ENCODE measurements around the gene CPPED1. TPM values are rescaled to one million over a fixed set of nuclear protein-coding genes. Genes with fewer than 3 reads are reported as not detected.

The CPPED1 gene
- total and polyA plus RNA-seq, 10 of the 15 experiments (the other 5 are each of a cell fraction or from before 2014, with no cell fraction given), result 7.1 to 39.0 (median 16.0) TPM

- TF ChIP-seq JUND (IDR thresholded peaks at IDR 0.05; ENCODE audit: low read depth, low read length), result no peak
- TF ChIP-seq ZBTB4 (CRISPR knock-in tag; IDR thresholded peaks at IDR 0.05), result no peak
- TF ChIP-seq, protein P1, sequence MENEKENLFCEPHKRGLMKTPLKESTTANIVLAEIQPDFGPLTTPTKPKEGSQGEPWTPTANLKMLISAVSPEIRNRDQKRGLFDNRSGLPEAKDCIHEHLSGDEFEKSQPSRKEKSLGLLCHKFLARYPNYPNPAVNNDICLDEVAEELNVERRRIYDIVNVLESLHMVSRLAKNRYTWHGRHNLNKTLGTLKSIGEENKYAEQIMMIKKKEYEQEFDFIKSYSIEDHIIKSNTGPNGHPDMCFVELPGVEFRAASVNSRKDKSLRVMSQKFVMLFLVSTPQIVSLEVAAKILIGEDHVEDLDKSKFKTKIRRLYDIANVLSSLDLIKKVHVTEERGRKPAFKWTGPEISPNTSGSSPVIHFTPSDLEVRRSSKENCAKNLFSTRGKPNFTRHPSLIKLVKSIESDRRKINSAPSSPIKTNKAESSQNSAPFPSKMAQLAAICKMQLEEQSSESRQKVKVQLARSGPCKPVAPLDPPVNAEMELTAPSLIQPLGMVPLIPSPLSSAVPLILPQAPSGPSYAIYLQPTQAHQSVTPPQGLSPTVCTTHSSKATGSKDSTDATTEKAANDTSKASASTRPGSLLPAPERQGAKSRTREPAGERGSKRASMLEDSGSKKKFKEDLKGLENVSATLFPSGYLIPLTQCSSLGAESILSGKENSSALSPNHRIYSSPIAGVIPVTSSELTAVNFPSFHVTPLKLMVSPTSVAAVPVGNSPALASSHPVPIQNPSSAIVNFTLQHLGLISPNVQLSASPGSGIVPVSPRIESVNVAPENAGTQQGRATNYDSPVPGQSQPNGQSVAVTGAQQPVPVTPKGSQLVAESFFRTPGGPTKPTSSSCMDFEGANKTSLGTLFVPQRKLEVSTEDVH (IDR thresholded peaks at IDR 0.05; ENCODE audit: low read depth, partially characterized antibody), result no peak
- no peak for TF ChIP-seq EGR1 (IDR thresholded peaks at IDR 0.05; ENCODE audit: borderline replicate concordance in 1 of 2, low read depth in 2 of 2, low read length in 2 of 2)
- TF ChIP-seq SPI1 (IDR thresholded peaks at IDR 0.05; ENCODE audit: borderline replicate concordance, insufficient read depth, low read depth, low read length), result no peak
- TF ChIP-seq FOXK2 (IDR thresholded peaks at IDR 0.05), result no peak
- TF ChIP-seq STAT3 (IDR thresholded peaks at IDR 0.05; ENCODE audit: low read depth, low read length), result no peak
- no peak for TF ChIP-seq GATAD2B (conservative IDR thresholded peaks at IDR 0.05; ENCODE audit: low read depth)
- no peak for TF ChIP-seq ZNF622 (IDR thresholded peaks at IDR 0.05)
- TF ChIP-seq EED (IDR thresholded peaks at IDR 0.05; ENCODE audit: low read depth), result peak; percentile 83
- TF ChIP-seq PKNOX1 (IDR thresholded peaks at IDR 0.05), result peak; percentile 62; the same call in 1 of the 2 replicates
- TF ChIP-seq DPF2 (IDR thresholded peaks at IDR 0.05), result 0 out of 2 replicates have a peak, but pooled peaks have one; percentile 43
- TF ChIP-seq SIX5 (IDR thresholded peaks at IDR 0.05; ENCODE audit: low read depth, low read length, severe bottlenecking), result no peak
- no peak for TF ChIP-seq HDAC2 (IDR thresholded peaks at IDR 0.05)
- no peak; a peak in 1 of 4 replicates for TF ChIP-seq CEBPB (IDR thresholded peaks at IDR 0.05; ENCODE audit: borderline replicate concordance in 1 of 2, low read depth in 2 of 2, low read length in 2 of 2)
- TF ChIP-seq, protein P2, sequence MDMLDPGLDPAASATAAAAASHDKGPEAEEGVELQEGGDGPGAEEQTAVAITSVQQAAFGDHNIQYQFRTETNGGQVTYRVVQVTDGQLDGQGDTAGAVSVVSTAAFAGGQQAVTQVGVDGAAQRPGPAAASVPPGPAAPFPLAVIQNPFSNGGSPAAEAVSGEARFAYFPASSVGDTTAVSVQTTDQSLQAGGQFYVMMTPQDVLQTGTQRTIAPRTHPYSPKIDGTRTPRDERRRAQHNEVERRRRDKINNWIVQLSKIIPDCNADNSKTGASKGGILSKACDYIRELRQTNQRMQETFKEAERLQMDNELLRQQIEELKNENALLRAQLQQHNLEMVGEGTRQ (IDR thresholded peaks at IDR 0.05; ENCODE audit: borderline replicate concordance, low read depth, low read length), result no peak
- TF ChIP-seq RAD21 (IDR thresholded peaks at IDR 0.05; ENCODE audit: insufficient read depth, low read depth, low read length), result 0 out of 2 replicates have a peak, but pooled peaks have one; percentile 28
- TF ChIP-seq SREBF1 (IDR thresholded peaks at IDR 0.05; ENCODE audit: low read length), result no peak
- no peak for TF ChIP-seq NFYB (IDR thresholded peaks at IDR 0.05; ENCODE audit: insufficient read depth, low read depth, low read length)
- TF ChIP-seq LARP7 (IDR thresholded peaks at IDR 0.05), result no peak
- no peak for TF ChIP-seq USF1 (IDR thresholded peaks at IDR 0.05; ENCODE audit: borderline replicate concordance, extremely low read length, insufficient read depth, low read depth, low read length)
- no peak for TF ChIP-seq RELA (IDR thresholded peaks at IDR 0.05; ENCODE audit: borderline replicate concordance, partially characterized antibody)
- TF ChIP-seq NR2C1 (IDR thresholded peaks at IDR 0.05), result no peak
Observed at GRCh38 chr16:12617401-12617819, 186.3 kb downstream of the CPPED1 start (continued).
